ENCODE results near the gene IL2RA. TPM values are rescaled to one million over a fixed set of nuclear protein-coding genes. Genes with fewer than 3 reads are reported as not detected.

The IL2RA gene
- total RNA-seq, 2 experiments from 2014 or later = 184 to 201 TPM

GRCh38 chr10:6092731-6093130 is 30.6 kb upstream of the IL2RA start:
- Mint-ChIP-seq H3K9me3 (no peaks in the 10 kb centered on the region), H3K4me1 (peaks cover 68% of the 10 kb centered on the region), H3K4me3 (no peak overlapping the region), H3K27me3 (no peaks in the 10 kb centered on the region), H3K36me3 (peaks cover 15% of the 10 kb centered on the region), H3K27ac (no peak overlapping the region)
- DNase-seq = no peak
- POLR2A ChIA-PET = interaction anchor here (1.4 kb wide), 1 partner anchor 110 kb away, joined by 4 read pairs; the partner anchor contains the start of gene PFKFB3
- no peak for ATAC-seq (ENCODE audit: low read depth)

GRCh38 chr10:6091630-6092029 is 29.5 kb upstream of the IL2RA start:
- peak; percentile 25 for ATAC-seq (ENCODE audit: low read depth)
- H3K4me1 Mint-ChIP-seq = peaks cover 71% of the 10 kb centered on the region
- no peaks in the 10 kb centered on the region for H3K9me3 Mint-ChIP-seq
- H3K36me3 Mint-ChIP-seq = peaks cover 9% of the 10 kb centered on the region
- DNase-seq = no peak
- H3K27ac Mint-ChIP-seq = peak overlapping the region; percentile 57
- no peaks in the 10 kb centered on the region for H3K27me3 Mint-ChIP-seq
- peak overlapping the region; percentile 71 for H3K4me3 Mint-ChIP-seq
- POLR2A ChIA-PET = interaction anchor here (1.0 to 1.5 kb wide), 5 partner anchors 30 to 278 kb away, joined by 3 to 4 read pairs (median 3); partner anchors contain the start of genes GDI2 and PFKFB3

- Mint-ChIP-seq H3K9me3 (no peaks in the 10 kb centered on the region), H3K36me3 (peaks cover 9% of the 10 kb centered on the region), H3K4me1 (peaks cover 64% of the 10 kb centered on the region), H3K4me3 (peak overlapping the region; percentile 94), H3K27me3 (no peaks in the 10 kb centered on the region), H3K27ac (peak overlapping the region; percentile 93)
- POLR2A ChIA-PET = interaction anchor here (0.6 to 1.6 kb wide), 12 partner anchors 17 to 258 kb away, joined by 3 to 9 read pairs (median 4); partner anchors contain the start of gene IL2RA
- DNase-seq = no peak
- ATAC-seq (ENCODE audit: low read depth) = no peak
These were observed 27.4 kb upstream of the IL2RA start for GRCh38 chr10:6089334-6090219.

GRCh38 chr10:6088721-6089333 is 26.7 kb upstream of the IL2RA start, which contains the start of gene RBM17:
Gene RBM17, plus strand, starts transcription at chr10:6089034. Its CDS starts 8,032 bp downstream, at chr10:6097066.
- Mint-ChIP-seq H3K4me1 (peaks cover 61% of the 10 kb centered on the region), H3K27ac (peak within 1 kb of the TSS; percentile 93), H3K4me3 (peak within 1 kb of the TSS; percentile 94), H3K9me3 (no peaks in the 10 kb centered on the region), H3K36me3 (peaks cover 9% of the 10 kb centered on the region), H3K27me3 (no peaks in the 10 kb centered on the region)
- POLR2A ChIA-PET = interaction anchor here (0.6 to 2.6 kb wide), 5 partner anchors 27 to 259 kb away, joined by 3 to 20 read pairs (median 4); partner anchors contain the start of gene IL2RA
- ATAC-seq (ENCODE audit: low read depth) (peak; percentile 84), DNase-seq (peak; percentile 100)

- no peaks in the 10 kb centered on the region for H3K9me3 Mint-ChIP-seq
- H3K27ac Mint-ChIP-seq = peak overlapping the region; percentile 91
- H3K4me3 Mint-ChIP-seq = peak overlapping the region; percentile 79
- H3K36me3 Mint-ChIP-seq = peaks cover 10% of the 10 kb centered on the region
- peaks cover 64% of the 10 kb centered on the region for H3K4me1 Mint-ChIP-seq
- DNase-seq = peak; percentile 91
- ATAC-seq (ENCODE audit: low read depth) = peak; percentile 57
- no peaks in the 10 kb centered on the region for H3K27me3 Mint-ChIP-seq
- POLR2A ChIA-PET = interaction anchor here (0.6 to 2.8 kb wide), 17 partner anchors 12 to 320 kb away, joined by 3 to 44 read pairs (median 3); partner anchors contain the start of genes IL2RA and PFKFB3
These were observed 24.4 kb upstream of the IL2RA start for GRCh38 chr10:6086375-6087233.

GRCh38 chr10:6083523-6084475 is 21.6 kb upstream of the IL2RA start:
- peaks cover 56% of the 10 kb centered on the region for H3K4me1 Mint-ChIP-seq
- H3K4me3 Mint-ChIP-seq = peak overlapping the region; percentile 79
- peaks cover 4% of the 10 kb centered on the region for H3K36me3 Mint-ChIP-seq
- no peak for DNase-seq
- no peaks in the 10 kb centered on the region for H3K27me3 Mint-ChIP-seq
- no peaks in the 10 kb centered on the region for H3K9me3 Mint-ChIP-seq
- ATAC-seq (ENCODE audit: low read depth) = peak; percentile 60
- POLR2A ChIA-PET = interaction anchor here (0.9 to 4.7 kb wide), 10 partner anchors 10 to 107 kb away, joined by 3 to 49 read pairs (median 6); partner anchors contain the start of genes IL15RA and IL2RA
- peak overlapping the region; percentile 89 for H3K27ac Mint-ChIP-seq

GRCh38 chr10:6082496-6083395 is 20.6 kb upstream of the IL2RA start:
- Mint-ChIP-seq H3K9me3 (no peaks in the 10 kb centered on the region), H3K27ac (peak overlapping the region; percentile 89), H3K4me3 (peak overlapping the region; percentile 79), H3K4me1 (peaks cover 51% of the 10 kb centered on the region), H3K27me3 (no peaks in the 10 kb centered on the region), H3K36me3 (peaks cover 4% of the 10 kb centered on the region)
- no peak for ATAC-seq (ENCODE audit: low read depth)
- no peak for DNase-seq
- POLR2A ChIA-PET = interaction anchor here (1.1 to 4.7 kb wide), 7 partner anchors 9 to 45 kb away, joined by 5 to 49 read pairs (median 8); partner anchors contain the start of gene IL2RA

GRCh38 chr10:6080417-6080973 is 18.3 kb upstream of the IL2RA start:
- POLR2A ChIA-PET = interaction anchor here (0.9 to 4.7 kb wide), 2 partner anchors 13 to 18 kb away, joined by 4 to 49 read pairs; partner anchors contain the start of gene IL2RA
- ATAC-seq (ENCODE audit: low read depth) (no peak), DNase-seq (no peak)
- no peaks in the 10 kb centered on the region for H3K9me3 Mint-ChIP-seq
- H3K27me3 Mint-ChIP-seq = no peaks in the 10 kb centered on the region
- peak overlapping the region; percentile 68 for H3K27ac Mint-ChIP-seq
- peaks cover 38% of the 10 kb centered on the region for H3K4me1 Mint-ChIP-seq
- H3K36me3 Mint-ChIP-seq = peaks cover 6% of the 10 kb centered on the region
- no peak overlapping the region for H3K4me3 Mint-ChIP-seq

GRCh38 chr10:6079044-6079443 is 16.9 kb upstream of the IL2RA start:
- H3K4me3 Mint-ChIP-seq = no peak overlapping the region
- DNase-seq = no peak
- H3K27ac Mint-ChIP-seq = no peak overlapping the region
- H3K36me3 Mint-ChIP-seq = peaks cover 6% of the 10 kb centered on the region
- peaks cover 47% of the 10 kb centered on the region for H3K4me1 Mint-ChIP-seq
- H3K9me3 Mint-ChIP-seq = no peaks in the 10 kb centered on the region
- no peaks in the 10 kb centered on the region for H3K27me3 Mint-ChIP-seq
- POLR2A ChIA-PET = no interaction called here
- no peak for ATAC-seq (ENCODE audit: low read depth)

GRCh38 chr10:6077071-6077675 is 15.0 kb upstream of the IL2RA start:
- Mint-ChIP-seq H3K36me3 (peaks cover 6% of the 10 kb centered on the region), H3K9me3 (no peaks in the 10 kb centered on the region), H3K27me3 (no peaks in the 10 kb centered on the region), H3K4me1 (peaks cover 42% of the 10 kb centered on the region), H3K27ac (no peak overlapping the region), H3K4me3 (no peak overlapping the region)
- DNase-seq (no peak), ATAC-seq (ENCODE audit: low read depth) (no peak)
- POLR2A ChIA-PET = interaction anchor here (1.3 to 1.6 kb wide), 2 partner anchors 9 to 14 kb away, joined by 3 to 4 read pairs; no protein-coding TSS in a partner anchor
